Ovary (tissue), 9 donors: ENCODE measurements around the gene KLHL35. TPM values are rescaled to one million over a fixed set of nuclear protein-coding genes. Genes with fewer than 3 reads are reported as not detected.

ENCODE experiments used
- DNase-seq, 5 donors: peaks; one replicate each; pipeline ENCODE4 v3.0.0-alpha.2; 2019 to 2020
- H3K27ac ChIP-seq, 2 donors: fragments of 200-600 bp; one replicate each; pipeline versions ENCODE4 v1.5.1 to v1.8.0; 2019 to 2022
- H3K27me3 ChIP-seq: fragments of 200-600 bp; one replicate; pipeline ENCODE4 v1.8.0; 2022
- H3K36me3 ChIP-seq: fragments of 200-600 bp; sonication (generic); one replicate; pipeline ENCODE4 v1.5.1; 2019
- H3K4me1 ChIP-seq: one replicate; pipeline ENCODE4 v1.8.1; 2013; ENCODE audit warnings: mild to moderate bottlenecking, moderate library complexity; ENCODE audit not compliant: insufficient read depth
- H3K4me3 ChIP-seq: fragments of 200-600 bp; sonication (generic); one replicate; pipeline ENCODE4 v1.5.1; 2017
- H3K9me3 ChIP-seq, 2 donors: fragments of 200-600 bp in 1 of 2; sonication (generic) in 1 of 2; one replicate each; pipeline versions ENCODE4 v1.5.1 to v1.8.1; 2013 to 2019; ENCODE audit warnings: mild to moderate bottlenecking in 1 of 2, moderate library complexity in 1 of 2
- EP300 ChIP-seq: sonication (generic); formaldehyde crosslinking; IDR thresholded peaks from one replicate; pipeline ENCODE4 v1.6.1; 2017; ENCODE audit warnings: antibody characterized with exemption
- POLR2A ChIP-seq: fragments of 450-650 bp; IDR thresholded peaks from one replicate; pipeline ENCODE4 v1.6.1; 2017; ENCODE audit warnings: antibody characterized with exemption, mild to moderate bottlenecking, moderate library complexity
- WGBS, 3 donors: extraction: QIAGEN DNeasy Blood & Tissue Kit in 1 of 3; methylation state at CpG; one replicate each; pipeline versions ENCODE4 v1.1.5 to v1.1.7; 2013 to 2017; 5-methylcytosine and 5-hydroxymethylcytosine counted together
- intact Hi-C, 4 donors: fragments of 100-400 bp; cut with DNase I; formaldehyde crosslinking; loops; one replicate each; pipeline versions ENCODE4 v1.11.0 to v1.15.1; 2022 to 2023
- polyA plus RNA-seq, 2 donors: library from polyadenylated mRNA; stranded (reverse); fragments of 200-250 nt in 1 of 2; fragments of 350-450 nt in 1 of 2; fragmentation: Illumina TruSeq in 1 of 2; extraction: RNeasy Lipid Tissue Mini Kit (QIAGEN cat#74804) in 1 of 2; gene quantifications; one replicate each; pipeline ENCODE4 v1.2.3, GENCODE V29; 2013 to 2014
- total RNA-seq, 7 donors: library from RNA; depleted of rRNA in 2 of 7; stranded (reverse); fragments of >200 nt in 2 of 7; fragmentation: NEBNext Ultra II Directional in 3 of 7; extraction: Animal tissue kit (Norgen Biotek cat#: 25700) in 3 of 7; gene quantifications; one replicate each; pipeline versions ENCODE4 v1.1.0 to v1.2.4, GENCODE V29; 2016 to 2023
- TF ChIP-seq, protein P1 (sequence below), 3 donors: fragments of 450-650 bp in 2 of 3; fragments of 200-600 bp in 1 of 3; IDR thresholded peaks; one replicate each; pipeline versions ENCODE4 v1.5.1 to v1.8.0; 2016 to 2022; ENCODE audit warnings: antibody characterized with exemption in 3 of 3, mild to moderate bottlenecking in 1 of 3
- donor health status: DM: no; HTN: no; CAD: no; lungs with moderate emphysema.
- donor health status: DM: no; HTN: no; CAD: no.
- donor health status: Bipolar disorder and iron deficiency.
- donor health status: DM: yes; HTN: yes; CAD: no.
- donor health status: DM: no; HTN: no; CAD: no.
- donor health status: DM: yes; HTN: yes; CAD: no.

The KLHL35 gene
- total and polyA plus RNA-seq, 9 donors, result 0.07 to 1.1 (median 0.34) TPM; not detected in 2

DNA sequence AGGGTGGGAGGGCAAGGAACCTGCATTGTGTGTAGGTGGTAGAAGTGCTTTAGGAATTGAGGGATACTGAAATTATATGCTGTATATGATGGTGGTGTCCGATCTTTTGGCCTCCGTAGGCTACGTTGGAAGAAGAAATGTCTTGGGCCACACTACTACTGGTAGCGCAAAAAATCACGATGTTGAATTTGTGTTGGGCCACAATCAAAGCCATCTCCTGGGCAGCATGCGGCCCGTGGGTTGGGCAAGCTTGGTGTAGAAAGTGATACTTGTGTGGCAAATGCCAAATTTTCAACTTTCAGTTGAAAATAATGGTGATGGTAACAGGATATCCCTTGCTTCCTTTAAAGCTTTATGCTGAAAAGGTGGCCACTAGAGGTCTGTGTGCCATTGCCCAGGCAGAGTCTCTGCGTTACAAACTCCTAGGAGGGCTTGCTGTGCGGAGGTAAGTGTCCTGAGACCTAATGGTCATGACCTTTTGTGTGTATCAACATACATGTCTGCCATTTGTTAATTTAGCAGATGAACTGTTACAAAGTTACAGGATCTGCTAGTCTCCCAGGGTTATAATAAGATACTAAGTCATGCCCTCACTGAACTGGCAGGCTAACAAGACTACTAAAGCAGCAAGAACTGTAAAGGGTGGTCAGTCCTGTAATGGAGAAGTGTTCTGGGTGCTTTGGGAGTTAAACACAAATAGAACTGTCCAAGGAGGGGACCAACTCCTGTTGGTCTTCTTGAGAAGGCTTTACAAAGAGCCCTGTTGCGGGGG, 30.8 kb downstream of the KLHL35 start:
- H3K36me3 ChIP-seq, result no peaks in the 10 kb centered on the region
- H3K4me1 ChIP-seq, result peaks cover 4% of the 10 kb centered on the region
- no peaks in the 10 kb centered on the region for H3K9me3 ChIP-seq
- TF ChIP-seq POLR2A (no peak), EP300 (no peak)
- TF ChIP-seq, protein P1, sequence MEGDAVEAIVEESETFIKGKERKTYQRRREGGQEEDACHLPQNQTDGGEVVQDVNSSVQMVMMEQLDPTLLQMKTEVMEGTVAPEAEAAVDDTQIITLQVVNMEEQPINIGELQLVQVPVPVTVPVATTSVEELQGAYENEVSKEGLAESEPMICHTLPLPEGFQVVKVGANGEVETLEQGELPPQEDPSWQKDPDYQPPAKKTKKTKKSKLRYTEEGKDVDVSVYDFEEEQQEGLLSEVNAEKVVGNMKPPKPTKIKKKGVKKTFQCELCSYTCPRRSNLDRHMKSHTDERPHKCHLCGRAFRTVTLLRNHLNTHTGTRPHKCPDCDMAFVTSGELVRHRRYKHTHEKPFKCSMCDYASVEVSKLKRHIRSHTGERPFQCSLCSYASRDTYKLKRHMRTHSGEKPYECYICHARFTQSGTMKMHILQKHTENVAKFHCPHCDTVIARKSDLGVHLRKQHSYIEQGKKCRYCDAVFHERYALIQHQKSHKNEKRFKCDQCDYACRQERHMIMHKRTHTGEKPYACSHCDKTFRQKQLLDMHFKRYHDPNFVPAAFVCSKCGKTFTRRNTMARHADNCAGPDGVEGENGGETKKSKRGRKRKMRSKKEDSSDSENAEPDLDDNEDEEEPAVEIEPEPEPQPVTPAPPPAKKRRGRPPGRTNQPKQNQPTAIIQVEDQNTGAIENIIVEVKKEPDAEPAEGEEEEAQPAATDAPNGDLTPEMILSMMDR (IDR thresholded peaks at IDR 0.05), result no peak
- no peak for DNase-seq
- intact Hi-C loops, result loop anchor here in 1 of 4 donors (5.0 kb wide), 1 partner anchor 130 kb away; no protein-coding TSS in a partner anchor
- H3K27me3 ChIP-seq, result no peaks in the 10 kb centered on the region
- WGBS, 3 donors, result 71 to 83% (median 73%) methylated on average over 10 of the region's 10 CpGs
- H3K27ac ChIP-seq, result no peak overlapping the region
- H3K4me3 ChIP-seq, result no peak overlapping the region

DNA sequence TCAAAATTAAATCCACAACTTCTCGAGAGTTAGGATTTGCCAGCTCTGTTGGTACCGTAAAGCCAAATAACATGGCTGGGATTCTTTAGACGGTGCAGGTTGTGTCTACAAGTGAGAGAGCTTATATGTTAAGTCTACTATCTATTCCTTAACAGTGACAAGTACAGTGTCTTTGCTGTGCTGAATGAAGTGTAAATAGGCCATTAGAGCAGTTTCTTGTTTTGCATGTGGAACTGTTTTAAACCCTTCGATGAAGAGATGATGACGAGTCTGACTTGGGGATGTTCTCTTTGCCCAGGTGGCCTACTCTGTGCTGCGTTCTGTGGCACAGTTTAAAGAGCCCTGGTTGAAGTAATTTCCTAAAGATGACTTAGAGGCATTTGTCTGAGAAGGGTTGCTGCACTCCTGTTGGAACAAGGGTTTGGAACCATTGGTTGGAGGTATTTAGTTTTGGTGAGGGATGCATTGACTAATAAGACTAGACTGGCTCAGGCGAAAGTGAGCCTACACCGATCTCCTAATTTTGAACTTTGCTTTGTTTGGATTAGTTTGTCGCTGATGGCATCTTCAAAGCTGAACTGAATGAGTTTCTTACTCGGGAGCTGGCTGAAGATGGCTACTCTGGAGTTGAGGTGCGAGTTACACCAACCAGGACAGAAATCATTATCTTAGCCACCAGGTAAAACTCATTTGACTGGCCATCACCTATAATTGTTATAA, 32.7 kb downstream of the KLHL35 start:
- no peak for DNase-seq
- H3K27me3 ChIP-seq, result no peaks in the 10 kb centered on the region
- H3K4me3 ChIP-seq, result peak overlapping the region; percentile 74
- peak overlapping the region; percentile 54 to 76 for H3K27ac ChIP-seq
- TF ChIP-seq EP300, result no peak
- no peak for TF ChIP-seq POLR2A
- TF ChIP-seq, protein P1 (IDR thresholded peaks at IDR 0.05), result no peak
- no peaks in the 10 kb centered on the region for H3K36me3 ChIP-seq
- intact Hi-C loops, result loop anchor here in 1 of 4 donors (5.0 kb wide), 1 partner anchor 132 kb away; no protein-coding TSS in a partner anchor
- WGBS, 3 donors, result 3 to 11% (median 4%) methylated on average over 11 of the region's 11 CpGs
- peaks cover 4% of the 10 kb centered on the region for H3K4me1 ChIP-seq
- no peaks in the 10 kb centered on the region for H3K9me3 ChIP-seq

DNA sequence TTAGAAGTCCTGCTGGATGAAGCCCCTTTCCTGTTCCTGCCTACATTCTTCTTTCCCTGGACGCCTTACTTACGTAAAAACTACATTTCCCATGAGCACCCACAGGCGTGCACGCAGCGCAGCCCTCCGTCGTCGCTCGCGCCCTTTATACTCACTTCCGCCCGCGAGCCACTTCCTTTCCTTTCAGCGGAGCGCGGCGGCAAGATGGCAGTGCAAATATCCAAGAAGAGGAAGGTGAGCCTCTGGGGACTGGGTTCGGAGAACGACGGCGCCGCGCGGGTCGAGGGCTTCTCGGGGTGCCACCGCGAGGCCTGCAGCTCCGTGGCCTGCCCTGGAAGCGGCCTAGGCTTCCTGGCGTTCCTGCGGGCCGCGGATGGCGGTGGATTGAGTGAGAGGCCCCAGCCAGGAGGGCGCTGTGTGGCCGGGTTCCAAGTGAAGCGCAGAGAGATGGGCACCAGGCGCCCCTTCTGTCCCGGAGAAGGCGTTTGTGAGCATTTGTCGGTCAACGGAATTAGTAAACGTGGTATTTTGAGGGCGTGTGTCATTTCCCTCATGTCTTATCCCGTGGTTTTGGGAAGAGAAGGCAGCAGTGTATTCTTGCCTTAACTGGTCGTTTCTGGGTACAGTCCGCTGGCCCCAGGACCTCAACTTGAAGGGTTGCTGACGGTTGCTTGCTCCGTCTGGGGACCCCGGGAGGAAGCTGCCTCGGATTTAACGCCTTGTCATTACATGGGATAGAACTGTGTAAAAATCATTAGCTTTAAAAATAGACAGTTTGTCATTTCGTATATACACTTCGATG, 33.5 kb downstream of the KLHL35 start, which contains the start of gene RPS3:
Gene RPS3 (plus strand): TSS at position 175 of the 802 bp plus-strand sequence. CDS start 30 bp downstream, at position 205.
- Histone ChIP-seq H3K4me3 (peak within 1 kb of the TSS; percentile 74), H3K27ac (peak within 1 kb of the TSS; percentile 54 to 76), H3K9me3 (no peaks in the 10 kb centered on the region), H3K4me1 (peaks cover 4% of the 10 kb centered on the region), H3K27me3 (no peaks in the 10 kb centered on the region), H3K36me3 (no peaks in the 10 kb centered on the region)
- 0% methylated on average over 35 to 55 of the region's 55 CpGs for WGBS, 3 donors
- TF ChIP-seq, protein P1 (IDR thresholded peaks at IDR 0.05), result peak in 1 of 3 donors; percentile 27
- peak; percentile 88 for TF ChIP-seq POLR2A
- TF ChIP-seq EP300, result no peak
- peak; percentile 90 to 93 (median 90) for DNase-seq
- intact Hi-C loops, result loop anchor here in 2 of 4 donors (5.0 kb wide), 2 partner anchors 128 to 133 kb away; partner anchors contain the start of gene GDPD5 (in 1 of the 2)

DNA sequence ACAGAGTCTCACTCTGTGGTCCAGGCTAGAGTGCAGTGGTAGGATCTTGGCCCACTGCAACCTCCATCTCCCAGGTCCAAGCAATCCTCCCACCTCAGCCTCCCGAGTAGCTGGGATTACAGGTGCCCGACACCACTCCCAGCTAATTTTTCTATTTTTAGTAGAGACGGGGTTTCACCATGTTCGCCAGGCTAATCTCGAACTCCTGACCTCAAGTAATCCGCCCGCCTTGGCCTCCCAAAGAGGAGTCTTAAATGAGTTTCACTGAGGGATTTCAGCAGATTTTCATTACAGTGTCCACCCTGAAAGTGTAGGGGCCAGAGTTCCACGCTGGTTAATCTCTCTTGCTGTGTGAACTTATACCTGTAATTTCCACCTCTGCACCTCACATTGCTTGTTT, 34.1 kb downstream of the KLHL35 start:
- TF ChIP-seq POLR2A, result no peak
- no peak for TF ChIP-seq EP300
- TF ChIP-seq, protein P1 (IDR thresholded peaks at IDR 0.05), result no peak
- Histone ChIP-seq H3K27me3 (no peaks in the 10 kb centered on the region), H3K4me1 (peaks cover 4% of the 10 kb centered on the region), H3K9me3 (no peaks in the 10 kb centered on the region), H3K4me3 (no peak overlapping the region), H3K36me3 (no peaks in the 10 kb centered on the region), H3K27ac (no peak overlapping the region)
- no peak for DNase-seq
- intact Hi-C loops, result loop anchor here in 1 of 4 donors (5.0 kb wide), 1 partner anchor 128 kb away; the partner anchor contains the start of gene GDPD5
- 67 to 71% (median 69%) methylated on average over 8 of the region's 8 CpGs for WGBS, 3 donors
